Measurements from ENCODE around the gene MCRIP1.

MCRIP1 gene, protein sequence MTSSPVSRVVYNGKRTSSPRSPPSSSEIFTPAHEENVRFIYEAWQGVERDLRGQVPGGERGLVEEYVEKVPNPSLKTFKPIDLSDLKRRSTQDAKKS

GRCh38 chr17:81833160-81833920 is at the start of gene MCRIP1:
Gene MCRIP1 (minus strand): TSS chr17:81833291. CDS start chr17:81824506, 8,785 bp downstream.
- no peak for FAIRE-seq

DNA sequence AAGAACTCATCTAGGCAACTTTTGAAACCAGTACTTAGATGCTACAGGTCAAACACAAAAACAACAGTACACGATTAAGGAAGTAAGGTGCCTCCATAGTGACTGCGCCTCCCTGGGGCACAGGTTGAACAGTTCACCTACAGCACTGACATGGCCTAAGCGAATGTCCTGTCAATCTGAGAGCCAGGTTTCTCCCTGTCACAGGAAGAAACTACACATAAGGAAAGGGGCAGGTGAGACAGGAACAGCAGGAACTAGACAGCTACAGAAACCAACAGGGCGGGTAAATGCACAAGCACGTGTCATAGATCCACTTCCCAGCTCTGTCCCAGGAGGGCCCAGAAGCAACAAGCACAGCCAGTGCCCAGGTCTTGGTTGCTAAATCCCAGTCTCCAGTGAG is 46.0 kb upstream of the MCRIP1 start:
- FAIRE-seq = no peak

GRCh38 chr17:81878294-81878693 is 45.2 kb upstream of the MCRIP1 start:
- no peak for FAIRE-seq

DNA sequence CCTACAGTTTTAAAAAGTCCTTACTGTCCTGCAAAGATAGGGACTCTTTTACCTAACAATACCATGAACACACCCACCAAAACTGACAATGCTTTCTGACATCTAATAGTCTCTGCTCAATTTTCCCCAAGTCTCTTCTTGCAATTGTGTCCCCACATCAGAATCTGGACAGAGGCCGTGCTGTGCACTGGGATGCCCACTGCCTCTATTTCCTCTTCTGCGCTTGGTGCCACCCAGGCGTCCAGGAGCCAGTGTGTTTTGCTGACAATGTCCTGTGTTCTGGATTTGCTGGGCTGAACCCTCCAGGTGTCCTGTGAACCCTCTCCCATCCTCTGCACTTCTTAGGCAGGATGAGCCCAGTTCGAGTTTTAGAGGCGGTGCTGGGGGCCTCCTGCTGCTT is 44.5 kb upstream of the MCRIP1 start:
- FAIRE-seq = no peak

DNA sequence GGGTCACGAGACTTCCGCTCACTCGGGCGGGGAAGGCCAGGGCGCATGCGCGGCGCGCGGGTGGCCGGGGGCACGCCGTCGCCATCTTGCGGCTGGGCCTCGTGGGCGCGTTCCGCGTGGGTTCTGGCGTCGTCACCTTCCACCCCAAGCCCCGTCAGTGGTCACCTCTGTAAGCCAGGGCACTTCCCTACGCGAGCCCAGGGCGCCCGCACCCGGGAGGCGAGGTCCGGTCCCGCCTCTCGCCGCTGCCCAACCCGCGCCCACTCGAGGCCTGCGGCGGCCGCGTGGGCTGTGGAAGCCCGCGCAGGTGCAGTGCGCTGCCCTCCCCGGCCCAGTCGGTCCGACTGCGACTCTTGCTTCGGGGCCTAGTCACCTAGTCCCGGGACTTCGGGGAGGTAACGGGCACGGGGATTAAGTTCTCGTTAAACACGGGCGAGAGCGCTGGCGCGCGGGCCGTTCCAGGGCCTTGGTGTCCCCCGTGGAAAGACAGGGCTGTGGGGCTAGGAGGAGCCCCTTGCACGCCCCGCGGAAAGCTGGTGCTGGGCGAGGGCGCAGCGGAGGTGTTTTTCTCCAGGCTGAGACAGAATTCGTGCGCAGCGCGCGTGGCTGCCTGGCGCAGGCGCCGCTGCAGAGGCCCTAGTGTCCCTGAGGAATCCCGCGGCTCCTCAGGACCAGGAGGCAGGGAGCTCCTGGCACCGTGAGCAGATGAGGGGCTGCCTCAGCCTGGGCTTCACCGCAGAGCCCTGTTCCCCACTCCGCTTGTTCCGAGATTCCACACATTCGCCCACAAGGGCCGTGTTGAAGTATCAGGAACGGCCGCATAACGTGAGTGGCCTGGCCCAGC is 38.5 kb upstream of the MCRIP1 start:
- no peak for FAIRE-seq

DNA sequence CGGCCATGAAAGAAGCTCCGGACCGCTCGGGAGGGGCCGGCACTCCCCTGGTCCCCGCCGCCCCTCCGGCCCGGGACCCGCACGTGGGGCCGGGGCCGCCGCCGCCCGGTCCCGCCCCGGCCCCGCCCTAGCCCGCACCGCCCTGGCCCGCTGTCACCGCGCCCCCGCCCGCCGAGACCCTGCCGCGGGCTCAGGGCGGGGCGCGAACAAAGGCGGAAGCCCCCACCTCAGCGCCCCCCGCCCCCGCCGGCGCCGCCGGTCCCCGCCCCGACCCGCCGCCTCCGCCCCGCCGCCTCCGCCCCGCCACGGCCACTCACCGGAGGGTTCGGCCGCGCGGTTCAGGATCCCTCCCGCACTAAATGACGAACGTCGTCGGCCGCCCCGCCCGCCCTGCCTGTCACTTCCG is 37.9 kb upstream of the MCRIP1 start, which contains the start of gene ARHGDIA:
Gene ARHGDIA (minus strand): TSS at position 357 of the 406 bp plus-strand sequence. CDS start 1,407 bp downstream, outside the sequence.
- no peak for FAIRE-seq

- no peak for FAIRE-seq
Measured at GRCh38 chr17:81870131-81870980, 37.3 kb upstream of the MCRIP1 start.

GRCh38 chr17:81869221-81870130 is 36.4 kb upstream of the MCRIP1 start:
- FAIRE-seq = no peak

GRCh38 chr17:81868674-81869220 is 35.7 kb upstream of the MCRIP1 start:
- FAIRE-seq = no peak

- no peak for FAIRE-seq
Measured at GRCh38 chr17:81867991-81868673, 35.0 kb upstream of the MCRIP1 start.

DNA sequence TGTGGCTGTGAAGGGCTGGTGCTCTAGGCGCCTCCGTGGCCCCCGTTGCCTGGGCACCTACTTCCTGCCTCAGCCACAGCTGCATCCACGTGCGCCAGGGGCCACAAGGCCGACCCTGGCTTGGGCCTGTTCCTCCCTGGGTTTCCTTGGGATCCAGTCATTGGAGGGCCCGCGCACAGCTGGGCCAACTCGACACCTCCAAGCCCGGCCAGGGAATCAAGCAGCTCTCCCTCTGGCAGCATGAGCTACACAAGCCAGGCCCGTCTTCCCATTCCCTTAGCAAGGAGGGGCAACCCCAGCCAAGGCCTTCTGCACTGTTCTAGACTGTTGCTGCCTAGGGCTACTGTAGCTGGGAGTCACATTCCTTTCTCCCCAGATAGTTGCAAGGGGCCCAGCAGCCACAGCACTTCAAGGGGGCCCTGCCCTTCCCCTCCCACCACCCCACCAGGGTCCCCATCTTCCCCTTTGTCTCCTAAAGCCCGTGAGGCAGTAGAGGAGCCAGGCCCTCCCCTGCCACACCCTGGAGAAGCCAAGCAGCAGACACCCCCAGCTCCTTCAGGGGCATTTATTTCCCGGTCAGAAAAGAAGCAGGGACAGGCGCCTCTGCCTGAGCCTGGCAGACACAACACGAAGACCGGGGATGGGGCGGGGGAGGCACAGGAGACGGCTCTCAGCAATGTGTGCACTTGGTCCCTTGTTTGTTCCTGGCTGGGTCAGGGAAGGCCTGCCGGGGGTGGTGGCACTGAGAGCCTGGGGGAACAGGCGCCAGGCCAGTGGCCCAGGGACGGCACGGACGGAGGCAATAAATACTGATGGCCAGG is 34.3 kb upstream of the MCRIP1 start:
- no peak for FAIRE-seq

GRCh38 chr17:81866440-81867169 is 33.5 kb upstream of the MCRIP1 start:
- no peak for FAIRE-seq

GRCh38 chr17:81865733-81866439 is 32.8 kb upstream of the MCRIP1 start:
- FAIRE-seq = no peak

DNA sequence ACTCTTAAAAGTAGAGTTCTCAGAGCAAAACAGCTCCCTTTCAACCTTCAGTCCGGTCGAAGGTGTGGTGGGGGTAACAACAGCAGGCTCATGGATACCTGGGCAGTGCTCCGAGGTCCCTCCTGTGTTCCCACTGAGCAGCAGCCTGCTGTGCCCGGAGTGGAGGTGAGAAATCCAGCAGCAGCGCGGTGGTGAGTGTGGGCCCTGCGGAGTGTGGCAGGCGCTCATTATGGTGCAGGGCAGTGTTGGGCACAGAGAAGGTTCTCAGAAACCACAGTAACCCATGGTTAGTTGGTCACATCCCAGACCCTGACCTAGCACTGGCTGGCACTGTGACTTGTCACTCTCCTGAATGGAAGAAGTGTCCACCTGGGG is 32.3 kb upstream of the MCRIP1 start:
- FAIRE-seq = no peak

GRCh38 chr17:81863833-81864768 is 31.0 kb upstream of the MCRIP1 start:
- FAIRE-seq = no peak

GRCh38 chr17:81863123-81863675 is 30.1 kb upstream of the MCRIP1 start:
- no peak for FAIRE-seq

Data from colon (tissue), 2 donors.